NOMO-1 (cell line): Measurements from ENCODE around the gene B3GAT1.

Source experiments
- DNase-seq, 2 experiments: peaks; one replicate each; lab custom pipeline; 2025; ENCODE audit not compliant: unreplicated experiment in 2 of 2; lab: John Stamatoyannopoulos, UW

B3GAT1 gene

GRCh38 chr11:134340354-134340964 lies 71.6 kb downstream of the B3GAT1 start:
- no peak for DNase-seq

- DNase-seq: no peak
Measured at GRCh38 chr11:134339756-134340155, 72.3 kb downstream of the B3GAT1 start.

GRCh38 chr11:134338654-134339053 lies 73.4 kb downstream of the B3GAT1 start:
- DNase-seq: no peak

GRCh38 chr11:134338068-134338467 lies 74.0 kb downstream of the B3GAT1 start:
- DNase-seq: no peak

GRCh38 chr11:134337051-134337450 lies 75.0 kb downstream of the B3GAT1 start:
- DNase-seq: no peak

- DNase-seq: no peak
Measured at GRCh38 chr11:134334796-134335571, 77.1 kb downstream of the B3GAT1 start.

- no peak for DNase-seq
Measured at GRCh38 chr11:134333946-134334345, 78.1 kb downstream of the B3GAT1 start.

GRCh38 chr11:134333312-134333711 lies 78.7 kb downstream of the B3GAT1 start:
- no peak for DNase-seq

- no peak for DNase-seq
Measured at GRCh38 chr11:134332782-134333181, 79.3 kb downstream of the B3GAT1 start.

- DNase-seq: no peak
Measured at GRCh38 chr11:134332189-134332631, 79.8 kb downstream of the B3GAT1 start.

- DNase-seq: peak; percentile 58 to 69
Measured at GRCh38 chr11:134331354-134332188, 80.5 kb downstream of the B3GAT1 start, which contains the start of gene GLB1L2. Gene GLB1L2, plus strand, starts transcription at chr11:134331988. Its CDS starts 74 bp downstream, at chr11:134332062.

- no peak for DNase-seq
Measured at GRCh38 chr11:134330611-134331353, 81.3 kb downstream of the B3GAT1 start.
